HK-2 (cell line): ENCODE results near the gene MARF1.
"Not testable (repeated sequence)": the region's sequence is repeated elsewhere in the genome, so short reads cannot be mapped to it uniquely, and the experiment has no call there.

Experiments
- DNase-seq: peaks from one replicate; pipeline ENCODE4 v3.0.0-alpha.2; 2018; ENCODE audit not compliant: unreplicated experiment

Gene MARF1

GRCh38 chr16:15621889-15622288, 21.1 kb downstream of the MARF1 start:
- no peak for DNase-seq

- no peak for DNase-seq
Observed at GRCh38 chr16:15621456-15621855, 21.5 kb downstream of the MARF1 start.

DNA sequence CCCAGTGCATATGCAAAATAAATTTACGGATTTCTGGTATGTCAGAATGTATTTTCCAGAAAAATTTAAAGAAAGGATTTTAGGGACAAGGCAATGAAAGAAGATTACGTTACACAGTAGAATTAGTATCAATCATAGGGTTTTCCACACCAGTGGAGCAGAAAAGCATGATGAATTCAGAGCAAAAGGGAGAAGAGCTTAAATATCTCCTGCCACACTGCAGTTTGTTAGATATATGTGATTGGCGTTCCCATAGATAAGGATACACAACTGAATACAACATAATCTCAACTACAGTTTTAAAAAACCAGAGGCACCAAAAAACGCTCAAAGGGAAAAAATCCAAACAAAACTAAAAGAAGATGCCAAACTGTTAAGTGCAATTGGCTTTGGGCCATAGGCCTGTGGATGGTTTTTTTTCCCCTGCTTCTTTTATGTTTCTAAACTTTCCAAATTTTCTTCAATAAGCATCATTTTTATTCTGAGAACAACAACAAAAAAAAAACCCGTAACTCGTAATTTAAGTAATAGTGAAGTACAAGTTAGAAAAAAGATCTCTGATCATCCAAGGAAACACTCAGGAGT, 22.3 kb downstream of the MARF1 start:
- no peak for DNase-seq

DNA sequence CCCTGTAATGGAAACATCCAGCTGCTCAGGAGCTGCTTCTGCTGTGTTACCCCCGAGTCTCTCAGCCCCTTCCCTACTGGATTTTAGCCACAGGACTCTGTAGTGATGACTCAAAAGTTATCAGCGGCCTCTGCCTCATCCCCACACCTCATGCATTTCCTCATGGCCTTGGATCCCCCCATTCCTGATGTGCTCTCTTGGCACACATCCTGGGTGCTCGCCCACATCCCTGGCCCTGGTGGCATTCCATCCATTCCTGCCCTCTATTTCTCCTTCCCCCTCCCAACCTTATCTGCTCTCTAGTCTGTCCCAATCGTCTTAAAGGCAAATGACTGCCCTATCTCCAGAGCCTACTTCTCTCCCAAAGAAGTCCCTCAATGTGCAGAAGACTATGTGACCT, 24.6 kb downstream of the MARF1 start:
- DNase-seq, result peak; percentile 41

DNA sequence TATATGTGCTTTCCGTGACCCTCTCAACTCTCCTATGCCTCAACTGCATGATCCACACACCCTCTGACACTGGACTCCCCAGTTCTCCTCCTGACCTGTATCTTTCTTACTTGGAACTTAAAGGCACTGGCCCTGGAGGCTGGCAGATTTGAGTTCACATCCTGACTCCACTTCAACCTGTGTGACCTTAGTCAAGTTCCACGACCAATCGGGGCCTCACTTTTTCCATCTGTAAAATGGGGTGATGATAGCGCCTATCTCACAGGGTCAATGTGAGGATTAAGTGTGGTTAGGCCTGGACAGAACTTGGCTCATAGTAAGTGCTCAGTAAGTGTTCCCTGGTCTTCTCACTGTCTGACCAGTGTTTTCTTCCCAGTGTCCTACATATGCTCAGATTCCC, 25.1 kb downstream of the MARF1 start:
- no peak for DNase-seq

DNA sequence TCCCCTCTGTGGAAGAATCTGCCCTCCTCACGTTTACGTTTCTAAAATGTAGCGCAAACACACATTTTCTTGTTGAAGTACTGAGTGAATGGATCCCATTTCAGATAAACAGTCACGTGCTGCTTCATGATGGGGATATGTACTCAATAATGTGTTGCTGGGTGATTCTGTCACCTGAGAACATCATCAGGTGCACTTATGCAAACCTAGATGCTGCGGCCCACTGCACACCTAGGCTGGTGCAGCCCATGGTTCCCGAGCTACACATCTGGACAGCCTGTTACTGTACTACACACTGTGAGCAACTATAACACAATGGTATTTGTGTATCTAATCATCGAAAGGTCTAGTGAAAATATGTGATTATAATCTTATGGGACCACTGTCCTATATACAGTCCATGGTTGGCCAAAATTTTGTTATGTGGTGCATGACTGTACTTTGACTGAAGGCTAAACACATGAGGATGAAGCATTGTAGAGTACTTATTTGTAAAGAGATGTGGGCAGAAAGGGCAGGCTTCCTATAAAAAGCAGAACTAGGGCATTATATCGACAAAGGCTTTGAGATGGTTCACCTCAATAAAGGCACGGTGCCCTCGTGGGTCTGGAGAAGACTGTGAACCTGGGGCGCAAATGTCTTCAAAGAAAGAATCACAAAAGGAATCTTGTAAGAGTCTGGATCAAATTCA, 26.3 kb downstream of the MARF1 start:
- no peak for DNase-seq

GRCh38 chr16:15616012-15616411, 26.9 kb downstream of the MARF1 start:
- DNase-seq, result no peak

DNA sequence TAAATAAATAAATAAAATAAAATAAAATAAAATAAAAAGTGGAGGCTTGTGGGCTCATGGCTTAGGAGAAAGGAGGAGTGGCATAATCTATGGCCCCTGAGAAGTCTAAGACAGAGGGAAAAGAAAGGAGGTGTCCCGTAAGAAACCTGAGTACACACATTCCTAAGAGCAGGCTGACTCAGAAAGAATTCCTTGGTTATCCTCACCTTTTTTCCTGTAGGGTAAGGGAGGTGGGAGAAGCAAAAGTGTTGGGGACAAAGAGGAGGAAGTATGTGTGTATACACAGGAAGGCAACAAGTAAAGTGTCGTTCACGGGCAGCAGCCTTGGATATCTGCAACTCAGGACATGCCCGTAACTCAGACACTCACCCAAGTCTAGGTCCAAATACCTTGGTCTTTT, 29.3 kb downstream of the MARF1 start:
- no peak for DNase-seq

DNA sequence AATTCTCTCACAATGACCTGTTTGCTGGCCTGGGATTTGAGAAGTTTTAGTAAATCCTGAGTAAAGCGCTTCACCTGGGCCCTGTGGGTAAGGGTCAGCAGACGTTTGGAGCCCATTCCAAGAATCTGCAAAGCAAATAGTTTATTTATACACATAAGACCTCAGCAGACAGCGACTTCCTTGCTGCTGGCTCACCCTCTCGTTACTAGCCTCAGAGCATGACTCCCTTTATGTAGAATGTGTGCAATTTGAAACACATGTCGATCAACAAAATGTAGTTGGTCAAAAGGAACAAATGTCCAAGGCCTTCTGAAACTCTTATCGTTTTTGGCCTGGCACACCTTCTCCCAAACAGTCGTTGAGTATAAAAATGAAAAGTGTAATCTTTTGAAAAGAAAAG, 31.3 kb downstream of the MARF1 start:
- no peak for DNase-seq

DNA sequence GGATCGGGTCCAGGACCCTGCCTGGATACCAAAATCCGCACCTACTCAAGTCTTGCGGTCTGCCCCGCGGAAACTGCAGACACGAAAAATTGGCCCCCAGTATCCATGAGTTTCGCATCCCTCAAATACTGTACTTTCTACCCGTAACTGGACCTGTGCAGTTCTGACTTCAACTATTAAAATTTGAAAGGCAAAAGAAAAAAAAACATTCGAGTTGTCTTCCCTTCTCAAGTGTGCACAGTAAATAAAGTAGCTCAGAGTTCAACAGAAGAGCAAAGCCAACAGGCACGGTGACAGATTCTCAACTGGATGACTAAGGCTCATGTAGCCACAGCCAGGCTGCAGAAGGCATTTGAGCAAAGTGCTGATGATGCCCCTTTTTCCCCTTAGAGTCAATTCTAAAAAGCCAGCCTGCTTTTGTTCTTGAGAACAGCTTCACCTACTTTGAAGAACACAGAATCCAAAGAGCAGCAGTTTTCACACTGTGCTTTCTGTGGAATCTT, 32.5 kb downstream of the MARF1 start:
- DNase-seq, result no peak

DNA sequence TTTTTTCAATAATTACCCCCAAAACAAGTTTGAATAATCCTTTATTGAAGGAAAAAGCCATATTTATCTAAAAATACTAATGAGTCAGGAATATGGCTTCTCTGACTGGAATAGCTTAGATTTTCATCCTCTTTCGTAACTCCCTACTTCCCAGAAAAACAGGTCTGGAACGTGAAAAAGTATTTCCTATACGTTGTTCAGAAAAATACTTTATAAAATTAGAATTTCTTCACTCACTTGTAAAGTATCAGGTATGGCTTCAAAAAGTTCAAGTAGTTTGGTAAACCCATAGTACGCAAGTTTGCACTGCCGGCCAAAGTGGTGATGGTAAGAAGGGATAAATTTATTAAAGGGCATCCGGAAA, 33.7 kb downstream of the MARF1 start:
- DNase-seq, result no peak

GRCh38 chr16:15608398-15609285, 34.3 kb downstream of the MARF1 start:
- no peak for DNase-seq

- DNase-seq, result no peak
Observed at GRCh38 chr16:15607700-15608396, 35.1 kb downstream of the MARF1 start.

- not testable (repeated sequence) for DNase-seq
Observed at GRCh38 chr16:15607221-15607699, 35.7 kb downstream of the MARF1 start.

GRCh38 chr16:15606518-15607220, 36.3 kb downstream of the MARF1 start:
- no peak for DNase-seq

- no peak for DNase-seq
Observed at GRCh38 chr16:15605839-15606517, 37.0 kb downstream of the MARF1 start.

GRCh38 chr16:15604460-15605440, 38.2 kb downstream of the MARF1 start:
- no peak for DNase-seq

DNA sequence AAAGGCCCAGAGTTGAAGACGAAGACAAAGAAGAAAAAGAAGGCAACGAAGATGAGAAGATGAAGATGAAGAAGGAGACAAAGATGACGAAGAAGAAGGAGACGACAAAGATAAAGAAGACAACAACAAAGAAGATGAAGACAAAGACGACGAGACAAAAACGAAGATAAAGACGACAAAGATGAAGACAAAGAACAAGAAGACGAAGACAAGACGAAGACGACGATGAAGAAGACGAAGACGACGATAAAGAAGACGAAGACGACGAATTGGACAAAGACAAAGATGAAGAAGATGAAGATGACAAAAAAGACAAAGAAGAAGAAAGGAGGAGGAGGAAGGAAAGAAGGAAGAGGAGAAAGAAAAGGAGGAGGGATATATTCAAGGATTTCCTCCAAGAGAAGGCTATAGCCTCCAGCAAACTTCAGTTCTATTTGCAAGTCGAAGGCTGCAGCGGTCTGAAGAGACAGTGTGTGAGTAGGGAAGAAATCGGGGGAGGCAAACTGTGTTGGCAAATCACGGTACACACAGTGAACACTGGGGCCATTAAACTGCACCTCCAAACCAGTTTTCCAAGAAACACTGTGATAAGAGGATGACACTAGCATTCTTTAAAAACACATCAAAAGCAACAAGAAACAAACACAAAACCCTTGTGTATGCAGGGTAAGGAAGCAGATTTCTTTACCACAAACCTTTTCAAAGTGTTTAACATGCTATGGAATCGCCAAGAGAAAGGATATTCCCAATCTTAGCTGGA, 40.5 kb downstream of the MARF1 start:
- no peak for DNase-seq
